HepG2 (cell line): ENCODE results near the gene SH3D19.

Experiments used
- HBP1 ChIP-seq: IDR thresholded peaks from 2 replicates; pipeline ENCODE4 v1.6.1; 2016; ENCODE audit warnings: low read depth, control low read depth
- NFIC ChIP-seq: IDR thresholded peaks from 2 replicates; pipeline ENCODE4 v1.6.1; 2012; ENCODE audit warnings: mild to moderate bottlenecking, low read length, inconsistent platforms

GRCh38 chr4:151359576-151359975 lies 34.2 kb upstream of the SH3D19 start:
- TF ChIP-seq NFIC, result no peak
- TF ChIP-seq HBP1 (CRISPR knock-in tag), result no peak
